Nephron progenitor cell (in vitro differentiated cells): ENCODE results near the gene TMEM45B.
"Not testable (repeated sequence)": the region's sequence is repeated elsewhere in the genome, so short reads cannot be mapped to it uniquely, and the experiment has no call there.

Experiments used
- DNase-seq: peaks from one replicate; pipeline ENCODE4 v3.0.0; 2021
- H3K27ac Mint-ChIP-seq: 2 replicates; pipeline ENCODE4 v1.8.0; 2021; ENCODE audit warnings: mild to moderate bottlenecking, moderate library complexity, mixed read lengths
- H3K27me3 Mint-ChIP-seq: 2 replicates; pipeline ENCODE4 v1.8.0; 2021; ENCODE audit warnings: mild to moderate bottlenecking, low read depth, mixed read lengths; ENCODE audit not compliant: poor library complexity
- H3K36me3 Mint-ChIP-seq: 2 replicates; pipeline ENCODE4 v1.8.0; 2021; ENCODE audit warnings: low read depth, mixed read lengths
- H3K4me1 Mint-ChIP-seq: 2 replicates; pipeline ENCODE4 v1.8.0; 2021; ENCODE audit warnings: mixed read lengths
- H3K4me3 Mint-ChIP-seq: 2 replicates; pipeline ENCODE4 v1.8.0; 2021; ENCODE audit warnings: mild to moderate bottlenecking, moderate library complexity, mixed read lengths
- H3K9me3 Mint-ChIP-seq: 2 replicates; pipeline ENCODE4 v1.8.0; 2021; ENCODE audit warnings: mild to moderate bottlenecking, moderate library complexity, mixed read lengths
- CTCF ChIP-seq: fragments of 200-600 bp; sonication (generic); IDR thresholded peaks from 2 replicates; pipeline ENCODE4 v1.5.0; 2021; ENCODE audit warnings: antibody characterized with exemption

Gene TMEM45B

GRCh38 chr11:129856036-129856435, 40.4 kb downstream of the TMEM45B start:
- Mint-ChIP-seq H3K27ac (no peak overlapping the region), H3K27me3 (no peaks in the 10 kb centered on the region), H3K4me1 (no peaks in the 10 kb centered on the region), H3K4me3 (no peak overlapping the region), H3K36me3 (peaks cover 18% of the 10 kb centered on the region), H3K9me3 (no peaks in the 10 kb centered on the region)
- TF ChIP-seq CTCF: no peak
- no peak for DNase-seq

- peaks cover 72% of the 10 kb centered on the region for H3K36me3 Mint-ChIP-seq
- no peak for TF ChIP-seq CTCF
- peak overlapping the region; percentile 97 for H3K27ac Mint-ChIP-seq
- peak; percentile 27 for DNase-seq
- H3K9me3 Mint-ChIP-seq: no peaks in the 10 kb centered on the region
- H3K27me3 Mint-ChIP-seq: peaks cover 2% of the 10 kb centered on the region
- peak overlapping the region; percentile 23 for H3K4me3 Mint-ChIP-seq
- peaks cover 37% of the 10 kb centered on the region for H3K4me1 Mint-ChIP-seq
These were observed 46.3 kb downstream of the TMEM45B start for GRCh38 chr11:129861702-129862522.

DNA sequence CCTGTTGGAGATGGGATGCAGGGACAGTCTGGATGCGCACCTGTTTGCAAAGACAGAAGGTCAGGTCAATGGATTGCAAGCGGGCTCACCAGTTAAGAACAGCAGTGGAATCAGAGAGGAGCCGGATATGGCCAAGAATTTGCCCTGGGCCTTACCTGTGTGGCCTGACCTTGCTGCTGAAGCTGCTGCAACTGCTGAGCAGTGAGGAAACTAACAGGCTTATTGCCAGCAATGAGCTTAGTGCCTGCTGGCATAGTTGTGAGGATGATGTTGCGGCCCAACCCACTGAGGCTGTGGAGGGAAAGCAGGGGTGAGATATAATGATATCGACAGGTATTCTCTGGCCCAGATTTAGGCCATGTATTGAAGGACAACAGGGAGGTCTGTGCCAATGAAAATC, 49.2 kb downstream of the TMEM45B start:
- Mint-ChIP-seq H3K9me3 (no peaks in the 10 kb centered on the region), H3K27me3 (peaks cover 2% of the 10 kb centered on the region), H3K4me1 (peaks cover 51% of the 10 kb centered on the region), H3K36me3 (peaks cover 86% of the 10 kb centered on the region), H3K4me3 (no peak overlapping the region), H3K27ac (no peak overlapping the region)
- DNase-seq: no peak
- no peak for TF ChIP-seq CTCF

- H3K4me3 Mint-ChIP-seq: peak overlapping the region; percentile 38
- peak overlapping the region; percentile 72 for H3K27ac Mint-ChIP-seq
- H3K9me3 Mint-ChIP-seq: no peaks in the 10 kb centered on the region
- TF ChIP-seq CTCF: no peak
- peaks cover 51% of the 10 kb centered on the region for H3K4me1 Mint-ChIP-seq
- DNase-seq: no peak
- peaks cover 83% of the 10 kb centered on the region for H3K36me3 Mint-ChIP-seq
- peaks cover 2% of the 10 kb centered on the region for H3K27me3 Mint-ChIP-seq
These were observed 50.1 kb downstream of the TMEM45B start for GRCh38 chr11:129865701-129866100.

- peak overlapping the region; percentile 65 for H3K4me3 Mint-ChIP-seq
- peaks cover 2% of the 10 kb centered on the region for H3K27me3 Mint-ChIP-seq
- H3K4me1 Mint-ChIP-seq: peaks cover 51% of the 10 kb centered on the region
- peak overlapping the region; percentile 91 for H3K27ac Mint-ChIP-seq
- peaks cover 86% of the 10 kb centered on the region for H3K36me3 Mint-ChIP-seq
- no peak for TF ChIP-seq CTCF
- no peak for DNase-seq
- H3K9me3 Mint-ChIP-seq: no peaks in the 10 kb centered on the region
These were observed 50.7 kb downstream of the TMEM45B start for GRCh38 chr11:129866311-129866710.

GRCh38 chr11:129868626-129869025, 53.0 kb downstream of the TMEM45B start:
- Mint-ChIP-seq H3K4me1 (peaks cover 39% of the 10 kb centered on the region), H3K27ac (peak overlapping the region; percentile 52), H3K36me3 (peaks cover 81% of the 10 kb centered on the region)
- not testable (repeated sequence) for DNase-seq, H3K9me3 Mint-ChIP-seq, H3K27me3 Mint-ChIP-seq, H3K4me3 Mint-ChIP-seq
